ENCODE results near the gene GRIA1.

Gene GRIA1

GRCh38 chr5:153780876-153781705, 290.6 kb downstream of the GRIA1 start:
- DNase-seq (ENCODE audit: low read depth) = no peak

DNA sequence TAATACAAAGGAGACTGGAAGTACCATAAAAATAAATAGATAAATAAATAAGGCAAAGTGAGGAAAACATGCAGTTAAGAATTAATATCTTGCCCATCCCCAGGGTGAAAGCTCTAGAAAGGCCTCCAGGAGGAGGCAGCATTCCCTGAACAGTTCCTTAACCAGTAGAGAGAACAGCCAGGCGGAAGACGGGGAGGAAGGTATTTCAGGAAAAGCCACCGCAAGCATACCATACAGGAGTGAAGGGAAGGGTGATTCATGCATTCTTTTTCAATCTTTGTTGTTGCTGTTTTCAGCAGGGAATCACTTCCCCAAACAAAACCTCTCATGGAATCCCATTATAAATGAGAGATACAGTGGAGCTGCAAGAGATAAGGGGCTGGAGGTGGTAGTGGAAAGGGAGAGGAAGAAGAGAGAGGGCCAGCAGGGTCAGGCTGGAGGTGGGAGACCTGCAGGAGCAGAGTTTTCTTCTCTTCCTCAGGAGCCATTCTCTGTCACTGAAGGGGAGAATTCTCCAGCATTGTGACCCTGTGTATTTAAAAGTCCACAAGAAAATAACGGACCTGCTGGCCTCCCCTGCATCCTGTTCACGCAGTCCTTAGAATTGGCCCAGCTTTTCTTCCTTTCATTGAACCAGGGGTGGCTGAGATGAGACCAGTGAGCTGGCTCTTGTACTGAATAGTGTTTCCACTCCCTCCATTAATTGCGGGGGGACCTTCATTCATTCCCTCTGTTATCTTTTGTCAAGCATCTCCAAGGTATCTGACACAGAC, 292.3 kb downstream of the GRIA1 start:
- DNase-seq (ENCODE audit: low read depth) = no peak

DNA sequence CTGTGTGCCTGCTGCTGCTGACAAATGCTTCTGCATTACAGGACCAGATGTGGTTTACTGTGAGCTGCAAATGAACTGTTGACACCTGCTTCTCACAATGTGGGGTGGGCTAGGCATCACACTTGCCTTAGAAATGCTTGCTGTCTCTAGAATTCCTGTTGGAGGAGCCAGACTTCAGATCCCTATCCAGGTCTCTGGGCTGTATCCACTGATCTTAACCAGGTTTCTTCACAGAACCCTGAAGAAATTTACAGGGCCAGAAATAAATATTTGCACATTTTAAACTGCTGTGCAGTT, 292.8 kb downstream of the GRIA1 start:
- no peak for DNase-seq (ENCODE audit: low read depth)

- DNase-seq (ENCODE audit: low read depth) = no peak
These were observed 293.8 kb downstream of the GRIA1 start for GRCh38 chr5:153784277-153784676.

GRCh38 chr5:153791339-153791738, 300.9 kb downstream of the GRIA1 start:
- DNase-seq (ENCODE audit: low read depth) = no peak

- no peak for DNase-seq (ENCODE audit: low read depth)
These were observed 301.8 kb downstream of the GRIA1 start for GRCh38 chr5:153792305-153792704.

GRCh38 chr5:153793699-153794098, 303.2 kb downstream of the GRIA1 start:
- DNase-seq (ENCODE audit: low read depth) = no peak

DNA sequence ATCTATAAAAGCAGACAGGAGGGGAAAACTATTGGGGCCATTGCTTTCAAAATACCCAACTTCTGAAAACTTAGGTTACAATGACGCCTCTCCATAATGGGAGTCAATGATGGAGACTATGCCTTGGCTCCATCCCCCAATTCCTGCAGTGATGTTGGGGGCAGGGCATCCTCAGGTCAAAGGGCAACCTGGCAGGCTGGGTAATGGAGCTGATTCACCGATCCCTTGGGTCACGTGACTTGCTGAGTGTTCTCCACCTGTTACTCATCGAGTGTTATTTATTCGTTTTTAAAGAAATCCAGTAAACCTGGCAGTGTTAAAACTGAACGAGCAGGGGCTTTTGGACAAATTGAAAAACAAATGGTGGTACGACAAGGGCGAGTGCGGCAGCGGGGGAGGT, 303.9 kb downstream of the GRIA1 start:
- no peak for DNase-seq (ENCODE audit: low read depth)

DNA sequence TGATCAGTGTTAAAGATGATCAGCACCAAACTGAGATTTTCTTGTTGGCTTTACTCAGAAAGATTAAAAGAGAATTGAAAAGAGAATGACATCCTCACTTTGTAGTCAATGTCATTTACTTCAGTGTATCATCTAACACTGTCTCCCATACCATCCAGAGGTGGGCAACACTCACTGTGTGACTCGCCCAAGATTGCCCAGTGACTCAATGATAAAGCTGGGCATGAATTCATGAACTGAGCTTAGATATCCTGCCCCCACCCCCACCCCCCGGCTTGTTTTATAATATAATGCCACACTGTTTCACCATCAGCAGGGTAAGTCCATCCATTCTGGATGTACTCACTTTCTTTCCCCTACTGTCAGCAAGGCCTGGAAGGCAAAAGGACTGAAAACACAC, 306.1 kb downstream of the GRIA1 start:
- no peak for DNase-seq (ENCODE audit: low read depth)

DNA sequence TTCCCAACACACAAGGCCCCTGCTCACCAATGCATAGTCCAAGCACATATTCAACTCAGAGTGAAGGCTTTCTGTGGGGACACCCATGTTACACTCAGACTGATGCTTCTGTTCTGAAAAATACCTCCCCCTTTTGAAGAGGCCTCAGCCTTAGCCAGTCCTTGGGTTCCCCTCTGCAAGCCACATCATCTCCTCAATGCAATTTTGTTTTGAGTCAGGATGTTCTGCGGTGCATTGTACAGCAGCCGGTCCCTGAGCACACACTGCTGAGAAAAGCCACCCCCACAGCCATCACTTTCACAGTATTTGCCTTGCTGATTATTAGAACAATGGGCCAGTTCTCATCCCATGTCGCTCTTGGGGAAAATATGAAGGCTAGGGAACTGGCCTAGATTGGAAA, 307.0 kb downstream of the GRIA1 start:
- DNase-seq (ENCODE audit: low read depth) = no peak

GRCh38 chr5:153798830-153799229, 308.4 kb downstream of the GRIA1 start:
- DNase-seq (ENCODE audit: low read depth) = no peak

DNA sequence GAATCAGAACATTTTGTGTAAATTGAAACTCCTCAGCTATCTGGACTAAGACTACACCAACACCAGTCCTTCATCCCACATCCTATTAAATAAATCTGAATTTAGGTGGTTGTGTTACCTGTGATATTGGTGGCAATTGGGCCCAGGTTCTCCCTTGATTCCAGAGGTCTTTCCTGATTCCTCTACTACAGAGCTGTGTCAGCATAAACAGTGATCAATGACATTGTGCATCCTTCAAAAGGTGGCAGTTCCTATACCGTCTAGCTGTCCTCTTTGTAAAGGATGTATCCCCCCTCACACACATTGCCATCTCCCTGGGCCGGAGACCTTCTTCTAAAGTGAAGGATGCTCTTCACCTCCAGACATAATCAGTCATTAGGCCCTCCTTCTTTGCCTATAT, 309.0 kb downstream of the GRIA1 start:
- no peak for DNase-seq (ENCODE audit: low read depth)

DNA sequence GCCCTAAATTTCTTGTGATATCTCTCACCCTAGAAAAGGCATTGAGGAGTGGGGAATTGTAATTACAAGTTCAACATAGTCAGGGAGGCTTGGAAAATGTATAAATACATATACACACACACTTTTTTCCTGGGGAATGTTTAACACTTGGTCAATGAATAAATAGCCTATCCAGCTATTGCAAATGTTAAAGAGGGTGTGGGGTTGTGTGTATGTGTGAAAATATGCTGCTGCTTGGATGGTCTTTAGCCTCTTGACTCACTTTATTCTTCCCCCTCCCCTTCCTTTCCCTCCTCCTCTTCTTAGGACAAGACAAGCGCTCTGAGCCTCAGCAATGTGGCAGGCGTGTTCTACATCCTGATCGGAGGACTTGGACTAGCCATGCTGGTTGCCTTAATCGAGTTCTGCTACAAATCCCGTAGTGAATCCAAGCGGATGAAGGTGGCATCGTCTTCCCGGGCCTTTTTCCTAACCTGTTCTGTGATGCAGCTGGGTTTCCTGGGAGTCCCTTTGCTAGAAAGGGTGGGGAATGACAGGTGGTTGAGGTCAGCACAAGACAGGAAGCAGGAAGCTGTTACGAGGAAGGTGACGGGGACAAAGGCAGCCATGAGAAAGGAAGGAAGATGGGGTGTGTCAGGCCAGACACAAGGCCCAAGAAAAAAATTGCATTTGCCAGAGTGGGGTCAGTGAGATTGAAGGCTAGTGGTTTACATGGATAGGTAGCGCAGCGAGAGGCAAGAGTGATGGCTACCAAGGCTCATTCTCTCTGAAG, 311.8 kb downstream of the GRIA1 start:
- no peak for DNase-seq (ENCODE audit: low read depth)

DNA sequence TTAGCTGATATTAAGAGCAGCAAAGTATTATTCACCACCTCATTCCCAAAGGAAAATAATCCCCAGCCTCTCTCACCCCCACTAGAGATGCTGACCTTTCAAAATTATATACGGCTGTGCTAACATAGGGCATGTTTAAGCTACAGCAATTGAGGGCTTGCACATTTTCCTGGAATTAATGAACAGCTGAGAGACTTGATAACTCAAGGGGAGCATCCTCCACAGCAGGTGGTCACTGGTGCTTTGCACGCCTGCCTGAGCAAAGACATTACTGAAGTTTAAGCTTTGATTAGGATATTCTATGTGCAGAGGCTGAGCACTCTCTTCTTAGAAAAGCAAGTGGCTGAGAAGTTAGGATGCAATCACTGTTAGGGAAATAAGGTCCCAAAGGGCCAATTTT, 317.3 kb downstream of the GRIA1 start:
- DNase-seq (ENCODE audit: low read depth) = no peak

- DNase-seq (ENCODE audit: low read depth) = no peak
These were observed 318.7 kb downstream of the GRIA1 start for GRCh38 chr5:153809166-153809565.

DNA sequence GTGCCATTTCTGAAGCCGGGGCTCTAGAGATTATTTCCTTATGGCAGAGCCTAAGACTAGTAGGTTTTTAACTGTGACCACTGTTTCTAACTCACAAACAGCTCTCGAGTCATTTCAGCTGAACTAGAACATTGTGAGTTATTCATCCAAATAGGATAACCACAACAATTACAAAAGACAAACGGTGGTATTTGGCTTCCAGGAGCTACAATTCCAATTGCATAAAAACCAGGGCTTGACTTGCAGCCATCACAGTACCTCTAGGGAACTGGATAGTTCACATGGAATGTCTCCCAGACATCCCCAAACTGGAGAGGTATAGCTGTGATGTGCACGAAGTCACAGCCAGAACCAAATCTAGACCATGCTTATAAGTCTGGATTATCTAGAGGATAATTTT, 323.4 kb downstream of the GRIA1 start:
- DNase-seq (ENCODE audit: low read depth) = no peak

DNA sequence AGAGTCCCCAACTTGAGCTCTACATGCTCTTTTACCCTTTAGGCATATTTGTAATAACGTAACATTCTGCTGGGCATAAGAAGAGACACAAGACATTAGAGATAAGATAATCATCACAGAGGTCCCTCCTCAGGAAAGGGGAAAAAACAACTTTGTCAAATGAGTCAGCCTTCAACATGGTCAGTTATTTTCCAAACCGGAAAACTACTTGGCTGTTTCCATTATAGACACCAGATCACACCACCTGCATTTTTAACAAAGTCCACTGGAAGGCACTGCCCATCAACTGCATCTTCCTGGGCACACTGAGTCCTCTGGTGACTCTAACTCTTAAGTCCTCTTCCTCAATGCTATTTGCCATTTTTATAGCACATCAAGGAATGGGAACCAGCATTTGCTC, 326.4 kb downstream of the GRIA1 start:
- no peak for DNase-seq (ENCODE audit: low read depth)

DNA sequence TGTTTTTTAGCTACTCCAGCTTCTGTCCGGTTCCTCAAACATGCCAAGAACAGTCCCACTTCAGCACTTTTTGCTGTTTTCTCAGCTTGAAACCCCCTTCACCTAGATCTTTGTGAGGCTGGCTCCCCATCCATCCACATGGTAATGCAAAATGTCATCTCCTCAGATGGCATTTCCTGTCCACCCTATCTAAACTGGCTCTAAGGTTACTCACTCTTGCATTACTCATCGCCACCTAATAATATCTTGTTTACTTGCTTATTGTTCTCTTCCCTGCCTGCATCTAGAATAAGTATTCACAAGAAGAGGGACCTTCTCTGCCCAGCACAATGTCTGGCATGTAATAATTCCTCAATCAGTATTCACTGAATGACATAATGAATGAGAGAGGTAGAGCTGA, 328.2 kb downstream of the GRIA1 start:
- no peak for DNase-seq (ENCODE audit: low read depth)

GRCh38 chr5:153823036-153823435, 332.6 kb downstream of the GRIA1 start:
- no peak for DNase-seq (ENCODE audit: low read depth)

- no peak for DNase-seq (ENCODE audit: low read depth)
These were observed 334.4 kb downstream of the GRIA1 start for GRCh38 chr5:153824909-153825308.

- no peak for DNase-seq (ENCODE audit: low read depth)
These were observed 336.9 kb downstream of the GRIA1 start for GRCh38 chr5:153827397-153827796.

- no peak for DNase-seq (ENCODE audit: low read depth)
These were observed 339.1 kb downstream of the GRIA1 start for GRCh38 chr5:153829510-153830065.

DNA sequence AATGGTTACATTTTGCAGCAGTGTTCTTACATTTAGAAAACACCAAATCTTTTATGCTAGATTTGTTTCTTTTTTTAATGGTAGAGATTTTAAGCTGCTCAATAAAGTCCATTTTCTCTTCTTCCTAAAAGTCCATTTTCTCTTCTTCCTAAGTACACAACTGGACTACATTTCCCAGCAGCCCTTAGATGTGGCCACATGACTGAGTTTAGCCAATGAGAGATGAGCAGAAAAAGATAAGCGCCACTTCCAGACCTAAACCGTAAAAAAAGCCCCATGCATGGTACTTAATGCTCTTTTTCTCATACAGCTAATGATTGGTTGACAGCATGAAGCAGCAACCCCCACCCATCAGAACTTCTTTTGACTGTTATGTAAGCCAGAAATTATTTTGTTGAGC, 341.5 kb downstream of the GRIA1 start:
- DNase-seq (ENCODE audit: low read depth) = no peak
